ENCODE data around the gene MAOB. TPM values are rescaled to one million over a fixed set of nuclear protein-coding genes. Genes with fewer than 3 reads are reported as not detected.

MAOB gene
- total and polyA plus RNA-seq, 11 donors, result 30.3 to 163 (median 91.5) TPM

DNA sequence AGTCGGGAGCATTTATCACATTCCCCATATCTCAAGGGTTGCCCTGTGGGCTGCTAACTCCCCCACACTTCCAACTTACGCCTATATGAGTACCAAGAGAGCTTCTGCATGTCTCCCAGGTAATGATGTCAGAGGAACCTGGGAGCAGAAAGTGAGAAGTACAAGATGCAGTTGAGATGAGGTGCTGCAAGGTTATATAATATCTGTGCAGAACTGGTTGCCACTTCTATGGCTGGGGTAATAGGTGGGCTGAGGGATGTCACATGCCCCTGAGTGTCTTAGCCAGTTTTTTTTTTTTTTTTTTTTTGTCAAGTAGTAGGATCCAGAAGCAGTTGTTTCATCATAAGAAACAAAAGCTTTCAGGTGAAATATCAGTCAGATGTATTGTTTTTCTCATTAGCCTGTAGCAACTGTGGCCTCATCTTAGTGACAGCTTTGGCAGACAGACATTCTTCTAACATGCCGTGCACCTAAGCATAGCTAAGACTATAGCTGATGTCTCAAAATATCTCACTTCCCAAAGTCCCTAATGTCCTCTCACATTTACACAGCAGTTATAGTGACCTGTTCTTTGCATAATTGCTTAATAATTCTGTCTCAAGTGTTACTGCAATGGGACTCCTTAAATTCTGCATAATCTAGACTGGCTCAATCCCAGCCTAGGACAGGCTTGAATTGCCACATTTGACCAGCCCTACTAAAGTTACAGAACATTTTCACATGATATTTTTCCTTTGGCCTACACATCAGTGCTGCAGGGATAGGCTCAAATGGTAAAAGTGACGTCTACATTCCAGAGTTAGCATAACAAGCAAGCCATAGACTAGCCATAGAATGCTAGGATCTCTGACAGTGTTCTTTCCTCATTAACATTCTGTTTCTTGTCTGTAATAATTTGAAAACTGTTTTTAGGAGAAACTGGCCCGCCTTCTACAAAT is 17.9 kb upstream of the MAOB start:
- Histone ChIP-seq H3K36me3 (no peaks in the 10 kb centered on the region), H3K4me1 (peaks cover 0 to 2% (median 0%) of the 10 kb centered on the region in 12 donors), H3K4me3 (no peak overlapping the region), H3K9me3 (no peaks in the 10 kb centered on the region), H3K27me3 (peaks cover 0 to 33% (median 0%) of the 10 kb centered on the region in 9 donors), H3K27ac (no peak overlapping the region)
- DNase-seq, result no peak
- TF ChIP-seq, protein P1, sequence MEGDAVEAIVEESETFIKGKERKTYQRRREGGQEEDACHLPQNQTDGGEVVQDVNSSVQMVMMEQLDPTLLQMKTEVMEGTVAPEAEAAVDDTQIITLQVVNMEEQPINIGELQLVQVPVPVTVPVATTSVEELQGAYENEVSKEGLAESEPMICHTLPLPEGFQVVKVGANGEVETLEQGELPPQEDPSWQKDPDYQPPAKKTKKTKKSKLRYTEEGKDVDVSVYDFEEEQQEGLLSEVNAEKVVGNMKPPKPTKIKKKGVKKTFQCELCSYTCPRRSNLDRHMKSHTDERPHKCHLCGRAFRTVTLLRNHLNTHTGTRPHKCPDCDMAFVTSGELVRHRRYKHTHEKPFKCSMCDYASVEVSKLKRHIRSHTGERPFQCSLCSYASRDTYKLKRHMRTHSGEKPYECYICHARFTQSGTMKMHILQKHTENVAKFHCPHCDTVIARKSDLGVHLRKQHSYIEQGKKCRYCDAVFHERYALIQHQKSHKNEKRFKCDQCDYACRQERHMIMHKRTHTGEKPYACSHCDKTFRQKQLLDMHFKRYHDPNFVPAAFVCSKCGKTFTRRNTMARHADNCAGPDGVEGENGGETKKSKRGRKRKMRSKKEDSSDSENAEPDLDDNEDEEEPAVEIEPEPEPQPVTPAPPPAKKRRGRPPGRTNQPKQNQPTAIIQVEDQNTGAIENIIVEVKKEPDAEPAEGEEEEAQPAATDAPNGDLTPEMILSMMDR (IDR thresholded peaks at IDR 0.05), result no peak
- no peak for TF ChIP-seq POLR2A (IDR thresholded peaks at IDR 0.05)
- WGBS, 4 donors, result 54 to 87% (median 74%) methylated on average over 5 of the region's 5 CpGs
- intact Hi-C loops (cut with DNase I), result no loop called here
- no peak for ATAC-seq

DNA sequence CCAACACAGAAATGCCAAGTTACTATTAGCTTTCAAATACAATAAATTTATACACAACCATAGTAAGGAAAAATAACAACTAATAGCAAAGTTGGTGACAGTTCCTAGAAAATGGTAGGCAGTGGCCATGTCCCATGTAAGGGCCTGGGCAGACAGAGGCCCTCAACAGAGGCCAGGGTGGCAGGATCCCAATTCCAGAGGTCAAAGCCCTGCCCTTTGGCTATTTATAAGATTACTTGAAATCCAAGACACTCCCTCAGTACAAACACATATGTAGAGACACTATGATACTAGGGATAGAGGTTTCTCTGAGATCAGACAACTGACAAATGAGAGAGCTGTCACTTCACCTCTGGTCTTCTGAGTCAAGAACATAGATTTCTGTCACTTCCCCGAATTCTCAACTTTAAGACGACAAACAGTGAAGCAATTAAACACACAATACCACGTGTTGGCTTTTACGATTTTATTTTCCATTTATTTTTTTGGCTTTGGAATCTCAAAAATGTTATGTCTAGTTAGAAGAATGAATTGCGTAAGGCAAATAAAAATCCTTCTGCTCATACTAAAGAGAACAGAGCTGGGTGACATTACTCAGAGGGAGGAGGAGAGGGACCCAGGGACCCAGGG is 16.3 kb upstream of the MAOB start:
- Histone ChIP-seq H3K27ac (no peak overlapping the region), H3K4me3 (no peak overlapping the region), H3K36me3 (no peaks in the 10 kb centered on the region), H3K27me3 (peaks cover 0 to 24% (median 0%) of the 10 kb centered on the region in 9 donors), H3K4me1 (peaks cover 0 to 2% (median 0%) of the 10 kb centered on the region in 12 donors), H3K9me3 (no peaks in the 10 kb centered on the region)
- no peak for TF ChIP-seq POLR2A (IDR thresholded peaks at IDR 0.05)
- intact Hi-C loops (cut with DNase I), result no loop called here
- no peak for DNase-seq
- peak in 1 of 4 donors; percentile 55 for ATAC-seq
- 70 to 91% (median 83%) methylated on average over 5 of the region's 5 CpGs for WGBS, 4 donors

DNA sequence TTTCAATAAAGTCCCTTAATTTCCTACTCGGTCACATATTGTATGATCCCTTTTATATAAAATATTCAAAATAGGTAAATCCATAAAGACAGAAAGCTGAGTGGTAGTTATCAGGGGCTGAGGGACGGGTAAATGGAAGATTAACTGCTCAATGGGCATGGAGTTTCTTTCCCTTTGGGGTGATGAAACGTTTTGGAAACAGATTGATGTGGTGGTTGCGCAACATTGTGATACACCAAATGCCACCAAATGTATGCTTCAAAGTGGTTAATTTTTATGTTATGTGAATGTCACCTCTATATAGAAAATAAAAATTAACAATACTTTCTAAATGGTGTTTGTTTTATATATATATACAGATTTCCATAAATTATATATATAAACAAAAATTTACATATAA is 15.0 kb upstream of the MAOB start:
- TF ChIP-seq, protein P1 (IDR thresholded peaks at IDR 0.05), result no peak
- no peak for TF ChIP-seq POLR2A (IDR thresholded peaks at IDR 0.05)
- intact Hi-C loops (cut with DNase I), result no loop called here
- Histone ChIP-seq H3K4me3 (no peak overlapping the region), H3K36me3 (no peaks in the 10 kb centered on the region), H3K27me3 (peaks cover 0 to 13% (median 0%) of the 10 kb centered on the region in 9 donors), H3K4me1 (peaks cover 0 to 1% (median 0%) of the 10 kb centered on the region in 12 donors), H3K9me3 (no peaks in the 10 kb centered on the region), H3K27ac (no peak overlapping the region)
- ATAC-seq (no peak), DNase-seq (no peak)
- 67 to 88% (median 82%) methylated on average over 4 of the region's 4 CpGs for WGBS, 4 donors

DNA sequence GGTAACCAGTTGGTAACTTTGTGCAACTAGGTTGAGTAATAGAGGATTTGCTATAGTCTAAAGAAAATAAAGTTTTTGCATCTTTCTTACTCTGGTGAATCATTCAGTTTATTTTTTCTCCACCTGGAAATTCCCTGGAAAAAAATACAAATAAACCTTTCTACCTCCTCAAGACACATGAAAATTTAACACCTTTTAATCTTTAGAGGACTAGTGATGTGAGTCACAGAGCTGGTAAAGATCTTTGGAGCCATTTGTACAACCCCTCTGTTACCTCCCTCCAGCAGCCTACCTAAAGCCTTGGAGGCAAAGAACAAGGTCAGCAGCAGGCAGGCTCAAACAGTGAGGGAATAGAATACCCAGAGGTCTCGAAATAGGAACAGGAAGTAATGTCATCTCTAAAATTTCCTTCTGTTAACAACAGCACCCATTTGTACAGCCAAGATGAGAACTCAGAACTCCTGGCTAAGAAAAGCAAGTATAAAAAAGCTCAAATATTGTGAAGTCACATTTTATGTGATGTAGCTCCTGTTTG is 10.2 kb upstream of the MAOB start:
- H3K4me3 ChIP-seq, result no peak overlapping the region
- 23 to 45% (median 34%) methylated on average over 1 of the region's 1 CpG for WGBS, 4 donors
- H3K4me1 ChIP-seq, result no peaks in the 10 kb centered on the region
- no peak overlapping the region for H3K27ac ChIP-seq
- no peaks in the 10 kb centered on the region for H3K36me3 ChIP-seq
- ATAC-seq (no peak), DNase-seq (no peak)
- H3K27me3 ChIP-seq, result peaks cover 0 to 18% (median 0%) of the 10 kb centered on the region in 9 donors
- H3K9me3 ChIP-seq, result peaks cover 0 to 9% (median 0%) of the 10 kb centered on the region in 12 donors
- intact Hi-C loops (cut with DNase I), result no loop called here
- no peak for TF ChIP-seq POLR2A (IDR thresholded peaks at IDR 0.05)
- TF ChIP-seq, protein P1 (IDR thresholded peaks at IDR 0.05), result no peak

Data from heart left ventricle (tissue), 16 donors.